ENCODE results near the gene FGF3.

FGF3 gene

DNA sequence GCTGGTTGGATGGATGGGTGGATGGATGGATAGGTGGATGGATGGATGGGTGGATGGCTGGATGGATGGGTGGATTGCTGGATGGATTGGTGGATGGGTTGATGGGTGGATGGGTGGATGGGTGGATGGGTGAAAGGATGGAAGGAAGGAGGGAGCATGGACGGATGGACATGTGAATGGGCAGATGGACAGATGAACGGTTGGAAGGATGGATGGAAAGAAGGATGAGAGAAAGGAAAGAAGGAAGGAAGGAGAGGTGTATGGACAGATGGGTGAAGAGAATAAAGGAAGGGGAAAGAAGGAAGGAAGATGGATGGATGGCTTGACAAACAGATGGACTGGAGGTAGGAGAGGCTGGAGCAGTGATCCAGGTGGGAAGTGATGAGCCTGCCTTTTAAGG, 5.4 kb downstream of the FGF3 start:
- DNase-seq (ENCODE audit: low spot score): no peak
- in situ Hi-C loops (cut with MboI; ENCODE audit: low pct_unique_long_range_greater_than_20kb, low sequenced_read_pairs, unreplicated experiment): no loop called here
- TF ChIP-seq, protein P1, sequence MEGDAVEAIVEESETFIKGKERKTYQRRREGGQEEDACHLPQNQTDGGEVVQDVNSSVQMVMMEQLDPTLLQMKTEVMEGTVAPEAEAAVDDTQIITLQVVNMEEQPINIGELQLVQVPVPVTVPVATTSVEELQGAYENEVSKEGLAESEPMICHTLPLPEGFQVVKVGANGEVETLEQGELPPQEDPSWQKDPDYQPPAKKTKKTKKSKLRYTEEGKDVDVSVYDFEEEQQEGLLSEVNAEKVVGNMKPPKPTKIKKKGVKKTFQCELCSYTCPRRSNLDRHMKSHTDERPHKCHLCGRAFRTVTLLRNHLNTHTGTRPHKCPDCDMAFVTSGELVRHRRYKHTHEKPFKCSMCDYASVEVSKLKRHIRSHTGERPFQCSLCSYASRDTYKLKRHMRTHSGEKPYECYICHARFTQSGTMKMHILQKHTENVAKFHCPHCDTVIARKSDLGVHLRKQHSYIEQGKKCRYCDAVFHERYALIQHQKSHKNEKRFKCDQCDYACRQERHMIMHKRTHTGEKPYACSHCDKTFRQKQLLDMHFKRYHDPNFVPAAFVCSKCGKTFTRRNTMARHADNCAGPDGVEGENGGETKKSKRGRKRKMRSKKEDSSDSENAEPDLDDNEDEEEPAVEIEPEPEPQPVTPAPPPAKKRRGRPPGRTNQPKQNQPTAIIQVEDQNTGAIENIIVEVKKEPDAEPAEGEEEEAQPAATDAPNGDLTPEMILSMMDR (IDR thresholded peaks at IDR 0.05; ENCODE audit: extremely low read depth, insufficient read depth, missing control alignments): no peak

DNA sequence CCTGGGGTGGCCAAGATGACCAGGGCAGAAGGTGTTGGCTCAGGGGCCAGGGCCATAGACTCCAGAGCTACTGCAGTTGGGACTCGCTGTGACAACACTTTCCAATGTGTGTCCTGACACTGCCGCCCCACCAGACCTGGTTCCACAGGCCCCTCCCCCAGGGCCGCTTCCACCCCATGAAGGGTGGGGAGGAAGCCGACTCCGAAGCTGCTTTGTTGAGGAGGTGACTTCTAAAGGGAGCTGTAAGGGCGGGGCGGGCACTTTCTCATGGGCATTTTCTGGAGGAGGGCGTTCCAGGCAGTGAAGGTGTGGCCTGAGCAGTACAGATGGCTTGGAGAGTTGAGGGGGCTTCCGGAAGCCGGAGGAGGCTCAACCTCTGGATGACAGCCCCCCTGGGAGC, 6.3 kb downstream of the FGF3 start:
- in situ Hi-C loops (cut with MboI; ENCODE audit: low pct_unique_long_range_greater_than_20kb, low sequenced_read_pairs, unreplicated experiment): no loop called here
- TF ChIP-seq, protein P1 (IDR thresholded peaks at IDR 0.05; ENCODE audit: extremely low read depth, insufficient read depth, missing control alignments): no peak
- no peak for DNase-seq (ENCODE audit: low spot score)

DNA sequence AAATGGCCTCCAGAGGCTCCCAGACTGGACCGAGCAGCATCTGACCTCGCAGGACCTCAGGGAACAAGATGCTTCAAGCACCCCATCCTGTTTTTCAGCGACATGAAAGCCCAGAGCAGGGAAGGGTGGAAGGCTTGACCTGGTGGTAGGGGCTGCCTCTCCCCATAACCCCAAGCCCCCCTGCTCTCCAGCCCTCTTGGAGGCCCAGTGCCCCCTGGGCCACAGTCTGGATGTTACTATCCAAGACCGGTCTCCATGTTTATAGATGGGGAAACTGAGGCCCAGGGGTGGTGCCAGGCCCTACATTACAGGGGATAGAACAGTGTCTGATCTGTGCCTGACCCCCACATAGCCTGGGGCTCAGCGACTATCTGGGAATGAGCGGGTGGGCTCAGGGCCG, 7.0 kb downstream of the FGF3 start:
- TF ChIP-seq, protein P1 (IDR thresholded peaks at IDR 0.05; ENCODE audit: extremely low read depth, insufficient read depth, missing control alignments): no peak
- in situ Hi-C loops (cut with MboI; ENCODE audit: low pct_unique_long_range_greater_than_20kb, low sequenced_read_pairs, unreplicated experiment): no loop called here
- DNase-seq (ENCODE audit: low spot score): no peak

DNA sequence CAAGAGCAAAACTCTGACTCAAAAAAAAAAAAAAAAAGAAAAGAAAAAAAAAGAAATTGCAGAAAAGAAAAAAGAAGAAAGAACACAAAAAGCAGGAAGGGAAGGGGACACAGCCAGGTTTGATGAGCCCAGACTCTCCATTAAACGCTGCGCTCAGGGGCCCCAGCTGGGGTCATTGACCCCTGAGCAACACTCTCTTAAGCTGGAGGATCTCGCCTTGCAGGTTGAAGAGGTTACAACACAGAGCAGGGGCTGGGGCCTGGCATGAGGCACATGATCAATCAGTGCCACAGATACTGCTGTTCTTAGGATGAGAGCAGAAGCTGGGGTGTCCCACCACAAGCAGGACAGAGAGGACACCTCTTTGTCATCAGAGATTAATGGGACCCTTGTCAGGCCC, 7.8 kb downstream of the FGF3 start:
- in situ Hi-C loops (cut with MboI; ENCODE audit: low pct_unique_long_range_greater_than_20kb, low sequenced_read_pairs, unreplicated experiment): no loop called here
- TF ChIP-seq, protein P1 (IDR thresholded peaks at IDR 0.05; ENCODE audit: extremely low read depth, insufficient read depth, missing control alignments): no peak
- no peak for DNase-seq (ENCODE audit: low spot score)

DNA sequence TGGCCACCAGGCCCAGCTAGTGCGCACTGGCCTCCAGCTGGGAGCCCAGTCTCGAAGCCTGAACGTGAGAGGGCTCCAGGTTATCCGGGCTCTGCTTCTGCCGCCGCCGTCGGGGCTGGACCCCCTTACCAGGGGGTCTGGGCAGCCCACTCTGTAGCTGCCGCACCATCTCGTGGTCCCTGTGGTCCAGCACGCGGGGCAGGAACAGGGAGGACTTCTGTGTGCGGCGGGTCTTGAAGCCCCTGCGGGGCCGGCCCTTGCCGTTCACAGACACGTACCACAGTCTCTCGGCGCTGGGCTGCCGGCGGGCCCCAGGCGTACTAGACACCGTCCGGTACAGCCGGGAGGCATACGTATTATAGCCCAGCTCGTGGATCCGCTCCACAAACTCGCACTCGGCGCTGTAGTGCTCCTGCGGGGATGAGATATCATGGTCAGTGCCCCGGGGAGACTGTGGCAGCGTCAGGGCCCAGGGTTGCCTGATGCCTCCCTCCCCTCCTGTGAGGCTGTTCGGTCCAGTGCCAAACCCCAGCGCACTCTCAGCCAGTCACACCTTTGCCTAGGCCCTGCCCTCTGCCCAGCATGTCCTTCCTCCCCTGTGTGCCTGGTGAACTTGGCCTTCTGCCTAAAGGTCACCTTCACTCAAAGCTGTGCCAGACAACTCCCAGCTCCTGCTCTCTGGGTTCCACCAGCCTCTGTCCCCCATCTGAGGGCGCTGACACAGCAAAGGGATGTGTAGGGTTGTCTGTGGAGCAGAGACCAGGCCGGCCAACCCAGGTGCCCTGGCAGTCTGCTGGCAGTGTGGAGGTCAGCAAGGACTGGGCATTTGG, 8.7 kb downstream of the FGF3 start:
- in situ Hi-C loops (cut with MboI; ENCODE audit: low pct_unique_long_range_greater_than_20kb, low sequenced_read_pairs, unreplicated experiment): no loop called here
- DNase-seq (ENCODE audit: low spot score): no peak
- TF ChIP-seq, protein P1 (IDR thresholded peaks at IDR 0.05; ENCODE audit: extremely low read depth, insufficient read depth, missing control alignments): no peak

DNA sequence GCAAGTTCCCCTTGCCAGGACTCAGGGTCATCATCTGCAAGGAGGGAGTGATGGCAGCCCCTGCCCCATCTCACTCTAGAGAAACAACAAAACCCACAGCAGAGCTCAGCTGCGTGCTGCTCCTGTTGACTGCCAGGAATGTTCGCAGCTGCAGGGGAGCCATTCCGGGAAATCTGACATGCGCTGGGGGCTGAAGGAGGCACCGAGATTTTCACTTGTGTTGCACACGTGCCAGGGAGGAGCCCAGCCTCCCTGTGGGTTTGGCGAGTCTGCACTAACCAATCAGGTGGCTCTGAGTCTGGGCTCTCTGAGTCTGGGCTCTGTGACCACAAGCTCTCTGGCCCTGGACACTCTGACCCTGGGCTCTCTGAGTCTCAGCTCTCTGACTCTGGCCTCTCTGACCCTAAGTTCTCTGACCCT, 10.5 kb downstream of the FGF3 start:
- DNase-seq (ENCODE audit: low spot score): no peak
- in situ Hi-C loops (cut with MboI; ENCODE audit: low pct_unique_long_range_greater_than_20kb, low sequenced_read_pairs, unreplicated experiment): no loop called here
- TF ChIP-seq, protein P1 (IDR thresholded peaks at IDR 0.05; ENCODE audit: extremely low read depth, insufficient read depth, missing control alignments): no peak

All from GM13977 (cell line).